RWPE1 (cell line): Measurements from ENCODE around the gene MEF2D.

Experiments
- CTCF ChIA-PET: fragments of 350-600 bp; sonication (Branson Sonifier 250); formaldehyde crosslinking; extraction: SDS; loops from one replicate; lab custom pipeline; 2021; lab: Yijun Ruan, JAX
- POLR2A ChIA-PET: fragments of 400-600 bp; formaldehyde crosslinking; extraction: SDS; loops from one replicate; lab custom pipeline; 2020; ENCODE audit warnings: antibody characterized with exemption; ENCODE audit not compliant: low non-redundant PET; lab: Yijun Ruan, JAX
- DNase-seq: peaks from one replicate; pipeline ENCODE4 v3.0.0; 2012; ENCODE audit warnings: low spot score
- H3K27ac ChIP-seq: fragments of 450-650 bp; 2 replicates; pipeline ENCODE4 v1.5.1; 2017
- TF ChIP-seq, protein P1 (sequence below): fragments of 450-650 bp; conservative IDR thresholded peaks from 2 replicates; pipeline ENCODE4 v1.5.1; 2017; ENCODE audit warnings: low read depth, mild to moderate bottlenecking

Gene MEF2D

GRCh38 chr1:156431769-156432668 is 68.6 kb downstream of the MEF2D start:
- TF ChIP-seq, protein P1, sequence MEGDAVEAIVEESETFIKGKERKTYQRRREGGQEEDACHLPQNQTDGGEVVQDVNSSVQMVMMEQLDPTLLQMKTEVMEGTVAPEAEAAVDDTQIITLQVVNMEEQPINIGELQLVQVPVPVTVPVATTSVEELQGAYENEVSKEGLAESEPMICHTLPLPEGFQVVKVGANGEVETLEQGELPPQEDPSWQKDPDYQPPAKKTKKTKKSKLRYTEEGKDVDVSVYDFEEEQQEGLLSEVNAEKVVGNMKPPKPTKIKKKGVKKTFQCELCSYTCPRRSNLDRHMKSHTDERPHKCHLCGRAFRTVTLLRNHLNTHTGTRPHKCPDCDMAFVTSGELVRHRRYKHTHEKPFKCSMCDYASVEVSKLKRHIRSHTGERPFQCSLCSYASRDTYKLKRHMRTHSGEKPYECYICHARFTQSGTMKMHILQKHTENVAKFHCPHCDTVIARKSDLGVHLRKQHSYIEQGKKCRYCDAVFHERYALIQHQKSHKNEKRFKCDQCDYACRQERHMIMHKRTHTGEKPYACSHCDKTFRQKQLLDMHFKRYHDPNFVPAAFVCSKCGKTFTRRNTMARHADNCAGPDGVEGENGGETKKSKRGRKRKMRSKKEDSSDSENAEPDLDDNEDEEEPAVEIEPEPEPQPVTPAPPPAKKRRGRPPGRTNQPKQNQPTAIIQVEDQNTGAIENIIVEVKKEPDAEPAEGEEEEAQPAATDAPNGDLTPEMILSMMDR = no peak
- CTCF ChIA-PET = interaction anchor here (0.7 to 1.2 kb wide), 4 partner anchors 14 to 196 kb away, joined by 3 to 5 read pairs (median 4); no protein-coding TSS in a partner anchor
- POLR2A ChIA-PET = no interaction called here
- DNase-seq = no peak
- no peak overlapping the region for H3K27ac ChIP-seq

DNA sequence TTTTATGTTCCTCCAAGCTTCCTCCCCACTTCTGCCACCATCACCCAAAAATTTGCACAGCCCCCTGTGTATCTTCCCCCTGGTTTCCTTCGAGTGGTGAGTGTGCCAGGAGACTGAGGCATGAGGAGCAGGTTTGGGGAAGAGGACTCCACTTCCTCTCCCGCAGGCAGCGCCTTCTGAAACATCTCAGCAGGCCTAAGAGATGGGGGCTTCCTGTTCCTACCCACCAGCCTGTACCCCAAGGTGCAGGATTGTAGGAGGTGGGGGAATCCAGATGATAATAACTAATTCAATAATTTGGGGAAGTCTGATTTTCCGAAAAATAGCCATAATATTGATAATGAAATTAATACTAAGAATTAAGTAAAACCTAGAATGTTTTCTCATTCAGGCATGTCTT is 69.2 kb downstream of the MEF2D start:
- POLR2A ChIA-PET = no interaction called here
- H3K27ac ChIP-seq = no peak overlapping the region
- TF ChIP-seq, protein P1 = no peak
- CTCF ChIA-PET = interaction anchor here (1.2 to 3.1 kb wide), 2 partner anchors 14 to 46 kb away, joined by 5 to 15 read pairs; no protein-coding TSS in a partner anchor
- DNase-seq = no peak

- CTCF ChIA-PET = interaction anchor here (3.1 kb wide), 1 partner anchor 45 kb away, joined by 15 read pairs; no protein-coding TSS in a partner anchor
- no peak overlapping the region for H3K27ac ChIP-seq
- POLR2A ChIA-PET = no interaction called here
- TF ChIP-seq, protein P1 = no peak
- no peak for DNase-seq
Observed at GRCh38 chr1:156430866-156431265, 69.7 kb downstream of the MEF2D start.

- CTCF ChIA-PET = interaction anchor here (3.1 kb wide), 1 partner anchor 45 kb away, joined by 15 read pairs; no protein-coding TSS in a partner anchor
- POLR2A ChIA-PET = no interaction called here
- H3K27ac ChIP-seq = no peak overlapping the region
- DNase-seq = no peak
- TF ChIP-seq, protein P1 = no peak
Observed at GRCh38 chr1:156430303-156430702, 70.3 kb downstream of the MEF2D start.

GRCh38 chr1:156429313-156430060 is 71.1 kb downstream of the MEF2D start:
- H3K27ac ChIP-seq = no peak overlapping the region
- DNase-seq = no peak
- ChIA-PET CTCF (interaction anchor here (0.7 to 3.1 kb wide), 2 partner anchors 44 to 188 kb away, joined by 5 to 15 read pairs; no protein-coding TSS in a partner anchor), POLR2A (no interaction called here)
- TF ChIP-seq, protein P1 = no peak

- TF ChIP-seq, protein P1 = no peak
- no peak for DNase-seq
- no peak overlapping the region for H3K27ac ChIP-seq
- POLR2A ChIA-PET = no interaction called here
- CTCF ChIA-PET = interaction anchor here (0.7 to 3.1 kb wide), 2 partner anchors 43 to 189 kb away, joined by 5 to 15 read pairs; no protein-coding TSS in a partner anchor
Observed at GRCh38 chr1:156428746-156429288, 71.8 kb downstream of the MEF2D start.
